NCI-H1092 (cell line): Measurements from ENCODE around the gene UBE2D4.
"Not testable (repeated sequence)": the region's sequence is repeated elsewhere in the genome, so short reads cannot be mapped to it uniquely, and the experiment has no call there.

Experiments
- DNase-seq: peaks from one replicate; lab custom pipeline; 2025; lab: John Stamatoyannopoulos, UW

The UBE2D4 gene

DNA sequence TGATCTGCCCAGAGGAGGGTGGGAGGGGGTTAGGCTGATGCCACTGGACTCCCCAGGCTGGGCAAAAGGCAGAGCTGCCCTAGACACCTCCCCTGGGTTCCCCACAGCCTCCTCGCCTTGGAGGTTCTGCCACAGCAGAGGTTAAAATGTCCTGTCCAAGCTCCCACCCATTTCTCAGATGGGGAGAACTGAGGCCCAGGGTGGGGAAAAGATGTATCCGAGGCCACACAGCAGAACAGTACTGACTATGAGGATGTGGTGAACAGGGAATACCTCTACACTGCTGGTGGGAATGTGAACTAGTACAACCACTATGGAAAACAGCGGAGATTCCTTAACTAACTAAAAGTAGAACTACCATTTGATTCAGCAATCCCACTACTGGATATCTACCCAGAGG is 40.2 kb downstream of the UBE2D4 start:
- DNase-seq, result not testable (repeated sequence)

DNA sequence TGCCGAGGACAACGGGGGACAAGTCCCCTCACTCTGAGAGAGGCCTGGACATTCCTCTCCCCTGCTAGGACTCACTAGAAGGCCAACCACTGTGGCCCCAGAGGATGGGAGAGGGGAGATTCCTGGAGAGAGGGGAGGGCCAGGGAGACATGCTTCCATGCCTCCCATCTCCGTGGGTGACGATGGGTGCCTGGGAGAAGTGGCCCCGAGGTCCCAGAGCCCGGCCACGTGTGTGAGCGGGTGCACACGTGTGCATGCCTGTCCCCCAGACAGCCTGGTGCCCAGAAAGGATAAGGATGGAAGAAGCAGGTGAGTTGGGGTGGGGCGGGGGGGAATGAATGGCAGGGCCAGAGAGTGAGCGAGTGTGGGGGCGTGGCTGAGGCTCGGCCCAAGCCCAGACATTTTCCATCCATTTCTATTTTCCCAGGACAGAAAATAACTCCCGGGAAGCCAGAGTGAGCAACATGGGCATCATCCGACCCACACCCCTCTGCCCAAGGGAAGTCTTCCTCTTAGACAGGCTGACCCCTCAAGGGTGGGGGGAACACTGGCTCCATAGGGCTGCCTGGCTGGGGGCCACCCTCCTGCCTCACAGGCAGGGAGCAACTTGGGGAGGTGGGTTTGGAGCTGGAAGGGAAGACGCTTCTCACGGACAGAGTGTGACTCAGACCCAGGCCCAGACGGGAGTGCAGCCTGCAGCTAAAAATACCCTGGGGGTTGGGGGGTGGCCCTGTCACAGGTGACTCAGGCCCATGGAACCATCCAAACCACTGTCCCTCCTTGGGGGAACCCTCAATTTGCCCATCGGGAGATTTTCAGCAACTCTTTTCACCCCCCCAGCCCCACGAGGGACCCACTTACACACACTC is 42.2 kb downstream of the UBE2D4 start:
- not testable (repeated sequence) for DNase-seq

- DNase-seq, result not testable (repeated sequence)
Measured at GRCh38 chr7:43969586-43969985, 43.4 kb downstream of the UBE2D4 start.

DNA sequence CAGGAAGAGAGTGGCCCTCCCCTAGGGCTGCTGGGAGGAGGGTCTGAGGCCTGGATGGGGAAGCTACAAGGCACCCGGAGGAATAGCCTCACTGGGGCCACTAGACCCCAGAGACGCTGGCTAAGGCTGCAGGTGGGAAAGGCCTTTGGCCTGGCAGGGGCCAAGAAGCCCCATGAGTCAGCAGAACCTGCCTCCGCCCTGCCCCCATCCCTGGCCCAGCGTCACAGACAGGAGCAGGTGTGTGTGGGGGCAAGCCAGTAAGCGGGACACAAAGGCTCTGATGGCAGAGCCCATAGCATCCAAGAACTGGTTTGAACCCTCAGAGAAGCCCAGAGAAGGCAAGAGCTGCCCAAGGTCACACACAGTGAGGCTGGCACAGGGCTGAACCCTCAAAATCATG is 44.5 kb downstream of the UBE2D4 start:
- DNase-seq, result not testable (repeated sequence)

- not testable (repeated sequence) for DNase-seq
Measured at GRCh38 chr7:43974033-43974573, 47.9 kb downstream of the UBE2D4 start.

DNA sequence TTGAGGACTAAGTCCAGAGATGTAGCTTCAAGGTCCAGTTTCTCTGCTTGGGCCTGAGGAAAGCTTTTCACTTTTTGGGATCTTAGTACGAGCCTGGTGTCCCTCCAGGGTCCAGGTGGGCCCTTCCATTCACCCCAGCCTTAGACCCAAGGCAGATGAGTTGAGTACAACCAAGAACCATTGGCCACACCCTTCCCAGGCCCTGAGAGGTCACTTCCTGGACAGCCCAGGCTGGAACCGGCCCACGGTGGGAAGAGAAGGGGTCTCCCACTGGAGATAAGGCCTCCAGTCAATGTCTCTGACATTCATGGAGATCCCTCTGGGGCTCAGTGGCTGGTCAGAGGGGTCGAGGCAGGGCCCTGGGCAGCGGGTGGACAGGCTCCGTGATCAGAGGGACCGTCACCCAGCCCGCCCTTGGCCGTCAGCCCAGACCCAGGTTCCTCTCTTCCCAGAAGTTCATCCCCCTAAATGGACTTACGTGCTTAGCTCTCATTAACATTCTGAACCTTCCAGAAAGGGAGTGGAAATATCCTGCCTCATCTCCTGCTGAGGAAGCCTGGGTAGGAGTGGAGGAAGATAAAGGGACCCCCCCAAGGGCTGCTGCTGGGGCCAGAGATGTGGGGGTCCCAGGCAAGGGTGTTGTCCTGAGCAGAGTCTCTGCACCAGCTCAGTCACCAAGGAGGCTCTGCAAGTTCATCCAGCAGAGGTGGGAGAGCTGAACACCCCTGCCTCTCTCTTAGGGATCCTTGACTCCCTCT is 48.7 kb downstream of the UBE2D4 start:
- DNase-seq, result not testable (repeated sequence)

DNA sequence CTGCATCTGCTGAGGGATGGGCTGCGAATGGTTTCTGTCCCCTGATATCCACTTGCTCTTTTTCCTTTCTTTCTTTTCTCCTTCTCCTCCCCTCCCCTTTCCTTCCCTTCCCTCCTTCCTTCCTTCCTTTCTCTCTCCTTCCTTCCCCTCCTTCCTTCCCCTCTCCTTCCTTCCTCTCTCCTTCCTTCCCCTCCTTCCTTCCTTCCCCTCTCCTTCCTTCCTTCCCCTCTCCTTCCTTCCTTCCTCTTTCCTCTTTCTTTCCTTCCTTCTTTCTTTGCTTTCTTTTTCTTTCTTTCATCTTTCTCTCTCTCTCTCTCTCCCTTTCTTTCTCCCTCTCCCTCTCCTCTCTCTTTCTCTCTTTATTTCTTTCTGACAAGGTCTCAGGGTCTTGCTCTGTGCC is 51.3 kb downstream of the UBE2D4 start:
- DNase-seq, result no peak

- DNase-seq, result not testable (repeated sequence)
Measured at GRCh38 chr7:43978102-43978501, 51.9 kb downstream of the UBE2D4 start.

- DNase-seq, result not testable (repeated sequence)
Measured at GRCh38 chr7:43982848-43983247, 56.6 kb downstream of the UBE2D4 start.

DNA sequence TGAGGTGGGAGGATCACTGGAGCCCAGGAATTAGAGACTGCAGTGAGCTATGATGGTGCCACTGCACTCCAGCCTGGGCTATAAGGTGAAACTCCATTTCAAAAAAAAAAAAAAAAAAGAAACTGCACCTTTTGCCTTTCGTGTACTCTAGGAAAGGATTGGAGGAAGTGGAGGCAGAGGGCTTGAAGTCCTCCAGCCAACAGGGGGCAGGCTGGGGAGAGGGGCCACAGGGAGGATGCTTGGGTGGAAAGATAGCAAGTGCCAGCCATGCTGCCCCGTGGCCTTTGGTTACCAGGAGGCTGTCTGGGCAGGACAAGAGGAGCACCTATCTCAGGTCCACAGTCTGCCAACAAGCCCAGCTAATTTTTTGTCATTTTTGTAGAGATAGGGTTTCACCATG is 57.5 kb downstream of the UBE2D4 start:
- not testable (repeated sequence) for DNase-seq

- not testable (repeated sequence) for DNase-seq
Measured at GRCh38 chr7:43985904-43986864, 59.9 kb downstream of the UBE2D4 start.

DNA sequence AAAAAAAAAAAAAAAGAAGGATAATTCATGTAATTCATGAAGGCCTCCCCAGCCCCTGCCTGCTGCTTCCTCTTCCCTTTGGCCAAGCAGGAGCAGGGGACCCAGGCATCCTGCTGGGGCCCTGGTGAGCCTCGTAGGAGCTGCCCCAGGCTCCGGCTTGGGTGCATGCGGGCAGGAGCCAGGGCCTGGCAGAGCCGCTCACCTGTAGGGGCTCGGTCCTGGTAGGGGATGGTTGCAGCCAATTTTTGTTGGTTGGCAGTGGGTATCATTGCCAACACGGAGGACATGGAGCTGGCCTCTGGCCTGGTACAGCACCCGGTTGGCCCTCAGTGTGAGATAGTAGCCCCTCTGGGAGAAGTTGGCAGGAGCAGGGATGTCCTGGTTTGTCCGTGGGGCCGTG is 61.2 kb downstream of the UBE2D4 start:
- not testable (repeated sequence) for DNase-seq

DNA sequence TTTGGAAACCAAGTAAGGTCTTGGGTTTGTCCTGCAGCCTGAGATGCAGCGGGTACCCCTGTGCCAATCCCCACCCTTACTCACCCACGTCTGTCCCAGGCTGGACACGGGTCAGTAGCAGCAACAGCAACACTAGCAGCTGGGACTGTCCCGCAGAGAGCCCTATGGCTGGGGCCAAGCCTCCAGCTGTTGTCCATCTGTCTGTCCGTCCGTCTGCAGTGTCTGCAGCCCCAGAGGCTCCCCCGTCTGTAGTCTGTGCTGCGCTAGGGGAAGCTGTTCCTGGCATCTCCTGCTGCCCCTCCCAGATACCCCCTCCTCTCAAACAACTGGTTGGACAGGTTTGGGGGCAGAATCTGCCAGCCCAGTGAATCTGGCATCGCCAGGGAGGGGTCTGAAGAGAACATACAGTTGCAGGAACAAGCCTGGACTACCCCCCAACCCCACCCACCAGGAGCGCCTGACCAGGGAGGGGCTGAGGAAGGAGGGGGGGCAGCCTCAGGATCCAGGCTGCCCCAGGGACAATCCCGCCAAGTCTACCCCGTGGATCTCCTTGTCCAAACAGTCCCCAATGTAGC is 63.9 kb downstream of the UBE2D4 start:
- not testable (repeated sequence) for DNase-seq

DNA sequence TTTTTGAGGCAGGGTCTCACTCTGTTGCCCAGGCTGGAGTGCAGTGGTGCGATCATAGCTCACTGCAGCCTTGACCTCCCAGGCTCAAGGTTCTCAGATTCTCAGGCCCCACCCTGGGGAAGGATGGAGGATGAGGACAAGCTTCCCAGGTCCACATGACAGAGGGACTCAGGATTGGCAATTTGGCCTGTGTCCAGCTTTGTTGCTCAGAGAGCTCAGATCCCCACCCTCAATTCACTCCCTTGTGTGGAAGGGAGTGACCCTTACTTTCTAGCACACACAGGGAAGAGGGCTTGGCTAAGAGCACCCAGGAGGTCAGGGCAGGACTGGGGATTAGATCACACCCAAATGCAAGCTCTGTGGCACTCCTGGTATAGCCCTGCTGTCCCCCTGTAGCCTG is 64.6 kb downstream of the UBE2D4 start:
- not testable (repeated sequence) for DNase-seq

- not testable (repeated sequence) for DNase-seq
Measured at GRCh38 chr7:43992896-43993295, 66.7 kb downstream of the UBE2D4 start.

- DNase-seq, result not testable (repeated sequence)
Measured at GRCh38 chr7:43994681-43995080, 68.4 kb downstream of the UBE2D4 start.

- not testable (repeated sequence) for DNase-seq
Measured at GRCh38 chr7:43997532-43997931, 71.3 kb downstream of the UBE2D4 start, which contains the start of gene SPDYE1. TSS of gene SPDYE1 (plus strand) at chr7:43997897. CDS start at chr7:43999950, 2,053 bp downstream.
